GM10248 (cell line): ENCODE measurements around the gene RRP9.
A peak's percentile ranks its signal among the peaks of the same experiment; 100 is the strongest.

ENCODE experiments used
- CTCF ChIA-PET: fragments of 300-600 bp; sonication (Branson Sonifier 250); formaldehyde crosslinking; extraction: SDS; loops from one replicate; lab custom pipeline; 2021; ENCODE audit warnings: antibody characterized with exemption; lab: Yijun Ruan, JAX
- POLR2A ChIA-PET: fragments of 350-650 bp; sonication (Branson Sonifier 250); formaldehyde crosslinking; extraction: SDS; loops from one replicate; lab custom pipeline; 2020; ENCODE audit warnings: antibody characterized with exemption; lab: Yijun Ruan, JAX
- DNase-seq: peaks from one replicate; pipeline ENCODE4 v3.0.0; 2012; ENCODE audit errors: extremely low spot score
- TF ChIP-seq, protein P1 (sequence below): IDR thresholded peaks from 2 replicates; pipeline ENCODE4 v1.5.1; 2012; ENCODE audit warnings: mild to moderate bottlenecking, low read depth; ENCODE audit errors: extremely low read depth, missing control alignments, control extremely low read depth

Gene RRP9

DNA sequence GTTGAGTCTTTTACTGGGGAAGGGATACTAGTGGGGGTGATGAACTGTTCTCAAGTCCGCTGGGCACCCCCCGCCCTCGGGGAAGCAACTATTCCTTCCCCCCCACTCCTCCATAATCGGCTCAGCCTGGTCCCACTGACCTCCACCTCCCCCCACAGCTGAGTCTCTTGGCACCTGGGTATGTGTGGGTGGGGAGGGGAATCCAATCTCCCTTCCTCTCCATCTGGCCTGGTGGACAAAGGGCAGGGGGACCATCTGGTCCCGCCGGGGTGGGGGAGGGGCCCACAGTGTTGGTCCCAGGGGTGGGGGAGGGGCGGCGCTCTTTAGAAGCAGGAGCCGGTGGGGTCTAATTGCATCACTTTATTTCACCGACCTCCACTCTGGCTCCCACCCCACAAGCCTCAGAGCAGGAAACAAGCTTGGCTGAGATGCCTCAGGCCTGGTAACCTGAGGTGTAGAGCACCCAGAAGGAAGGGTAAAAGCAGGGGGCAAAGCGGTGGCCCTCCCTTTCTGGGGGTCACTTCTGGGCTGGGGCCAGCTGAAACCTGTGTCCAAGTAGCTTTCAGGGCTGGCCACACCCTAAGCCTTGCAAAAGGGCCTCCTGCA lies 26.6 kb upstream of the RRP9 start:
- TF ChIP-seq, protein P1, sequence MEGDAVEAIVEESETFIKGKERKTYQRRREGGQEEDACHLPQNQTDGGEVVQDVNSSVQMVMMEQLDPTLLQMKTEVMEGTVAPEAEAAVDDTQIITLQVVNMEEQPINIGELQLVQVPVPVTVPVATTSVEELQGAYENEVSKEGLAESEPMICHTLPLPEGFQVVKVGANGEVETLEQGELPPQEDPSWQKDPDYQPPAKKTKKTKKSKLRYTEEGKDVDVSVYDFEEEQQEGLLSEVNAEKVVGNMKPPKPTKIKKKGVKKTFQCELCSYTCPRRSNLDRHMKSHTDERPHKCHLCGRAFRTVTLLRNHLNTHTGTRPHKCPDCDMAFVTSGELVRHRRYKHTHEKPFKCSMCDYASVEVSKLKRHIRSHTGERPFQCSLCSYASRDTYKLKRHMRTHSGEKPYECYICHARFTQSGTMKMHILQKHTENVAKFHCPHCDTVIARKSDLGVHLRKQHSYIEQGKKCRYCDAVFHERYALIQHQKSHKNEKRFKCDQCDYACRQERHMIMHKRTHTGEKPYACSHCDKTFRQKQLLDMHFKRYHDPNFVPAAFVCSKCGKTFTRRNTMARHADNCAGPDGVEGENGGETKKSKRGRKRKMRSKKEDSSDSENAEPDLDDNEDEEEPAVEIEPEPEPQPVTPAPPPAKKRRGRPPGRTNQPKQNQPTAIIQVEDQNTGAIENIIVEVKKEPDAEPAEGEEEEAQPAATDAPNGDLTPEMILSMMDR: no peak
- ChIA-PET CTCF (interaction anchor here (6.0 kb wide), 1 partner anchor 26 kb away, joined by 40 read pairs; the partner anchor contains the start of genes PARP3 and RRP9), POLR2A (interaction anchor here (0.6 kb wide), 1 partner anchor 89 kb away, joined by 3 read pairs; no protein-coding TSS in a partner anchor)
- no peak for DNase-seq

DNA sequence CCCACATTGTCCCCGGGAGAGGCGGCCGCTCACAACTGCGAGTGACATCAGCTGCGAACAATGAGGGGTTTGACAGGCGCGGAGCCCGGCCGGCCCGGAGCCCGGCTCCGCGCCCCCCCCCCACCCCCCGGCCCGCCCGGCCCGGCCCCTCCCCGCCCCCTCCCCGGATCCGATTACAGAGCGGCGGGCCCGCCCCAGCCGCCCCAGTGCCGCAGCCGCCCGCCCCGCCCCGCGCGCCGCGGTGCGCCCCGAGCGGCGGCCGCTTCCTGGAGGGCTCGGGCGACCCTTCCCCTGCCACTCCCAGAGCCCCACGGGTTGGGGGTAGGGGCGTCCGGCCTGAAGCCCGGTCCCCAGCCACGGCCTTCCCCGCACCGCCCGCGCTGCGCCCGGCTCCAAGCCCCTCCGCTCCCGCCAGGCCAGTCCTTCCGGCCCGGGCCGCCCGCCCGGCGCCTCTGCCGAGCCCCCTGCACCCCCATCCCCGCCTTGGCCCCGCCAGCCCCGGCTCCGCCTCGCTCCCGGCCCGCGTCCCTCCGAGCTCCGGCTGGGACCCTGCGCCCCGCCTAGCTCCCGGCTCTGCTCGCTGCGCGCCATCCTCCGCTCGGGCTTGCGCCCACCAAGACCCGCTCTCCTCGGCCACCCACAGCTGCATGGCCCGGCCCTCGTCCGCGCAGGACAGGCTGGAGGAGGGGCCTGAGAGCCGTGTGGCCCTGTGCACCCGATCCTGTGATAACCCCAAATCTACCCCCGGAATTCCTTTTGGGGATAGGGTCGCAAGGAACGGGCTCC lies 25.9 kb upstream of the RRP9 start, which contains the start of gene PCBP4:
Gene PCBP4 (minus strand): TSS at position 71 of the 786 bp plus-strand sequence. CDS start 6,214 bp downstream, outside the sequence.
- ChIA-PET POLR2A (no interaction called here), CTCF (interaction anchor here (0.7 to 6.0 kb wide), 2 partner anchors 25 to 155 kb away, joined by 3 to 40 read pairs; partner anchors contain the start of genes PARP3 and RRP9)
- TF ChIP-seq, protein P1: no peak
- peak; percentile 57 for DNase-seq

DNA sequence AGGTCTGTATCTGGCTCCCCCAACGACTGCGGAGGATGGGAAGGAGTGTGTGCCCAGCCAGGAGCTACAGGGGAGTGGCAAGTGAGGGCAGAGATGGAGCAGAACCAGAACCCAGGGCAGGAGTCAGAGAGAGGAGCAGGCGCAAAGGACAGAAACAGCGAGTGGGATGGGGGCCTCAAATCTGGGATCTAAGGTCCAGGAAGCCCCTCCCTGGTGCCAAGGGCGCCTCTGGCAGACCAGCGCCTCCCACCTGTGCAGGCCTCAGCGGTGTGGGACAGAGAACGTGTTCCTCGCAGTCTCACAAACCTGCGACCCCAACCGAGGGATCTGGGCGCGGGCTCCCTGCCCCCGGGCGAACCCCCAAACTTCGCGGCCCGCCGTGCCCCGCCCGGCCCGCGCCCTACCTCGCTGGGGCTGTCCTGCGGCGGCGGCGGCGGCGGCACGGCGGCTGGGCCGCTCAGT lies 25.2 kb upstream of the RRP9 start:
- DNase-seq: no peak
- TF ChIP-seq, protein P1: no peak
- POLR2A ChIA-PET: interaction anchor here (0.6 kb wide), 1 partner anchor 183 kb away, joined by 3 read pairs; no protein-coding TSS in a partner anchor
- CTCF ChIA-PET: interaction anchor here (1.5 to 6.0 kb wide), 2 partner anchors 16 to 25 kb away, joined by 3 to 40 read pairs; partner anchors contain the start of genes ACY1, PARP3 and RRP9

DNA sequence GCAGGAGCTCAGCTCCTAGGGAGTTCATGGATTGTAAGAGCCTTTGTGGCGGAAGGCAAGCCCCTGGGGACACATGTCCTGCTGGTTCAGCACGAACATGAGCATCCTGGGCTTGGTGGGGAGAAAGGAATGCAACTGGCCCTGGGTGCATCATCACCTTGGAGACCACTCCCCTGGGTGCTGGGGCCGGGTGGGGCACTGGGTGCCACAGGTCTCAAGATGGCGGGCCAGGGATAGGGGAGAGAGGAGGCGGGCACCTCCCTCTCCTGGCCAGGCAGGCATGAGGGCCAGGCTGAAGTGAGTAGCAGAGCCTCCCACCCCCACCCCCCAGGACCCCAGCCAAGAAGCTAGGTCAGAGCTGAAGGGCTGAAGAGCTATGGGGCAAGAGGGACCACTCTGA lies 24.8 kb upstream of the RRP9 start:
- TF ChIP-seq, protein P1: no peak
- POLR2A ChIA-PET: interaction anchor here (0.6 kb wide), 1 partner anchor 184 kb away, joined by 3 read pairs; no protein-coding TSS in a partner anchor
- DNase-seq: no peak
- CTCF ChIA-PET: interaction anchor here (1.5 to 6.0 kb wide), 3 partner anchors 8 to 24 kb away, joined by 3 to 43 read pairs (median 40); partner anchors contain the start of genes ABHD14A, ABHD14B, ACY1 and PARP3

DNA sequence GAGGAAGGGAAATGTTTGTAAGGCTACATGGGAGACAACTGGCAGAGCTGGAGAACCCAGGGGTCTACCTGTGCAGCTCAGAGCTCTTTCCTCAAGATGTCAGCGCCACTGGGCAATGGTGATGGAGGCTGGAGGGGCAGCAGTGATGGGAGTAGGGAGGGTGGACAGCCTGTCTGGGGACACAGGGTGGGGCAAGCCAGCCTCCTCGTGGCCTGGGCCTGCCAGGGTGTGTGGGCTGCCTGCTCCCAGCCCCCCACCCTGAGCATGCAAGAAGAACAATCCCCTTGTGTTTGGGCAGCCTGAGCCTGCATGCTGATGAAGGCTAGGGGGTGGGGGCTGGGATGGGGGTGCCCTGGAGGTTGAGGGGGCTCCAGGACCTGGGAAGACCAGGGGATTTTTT lies 24.3 kb upstream of the RRP9 start:
- no peak for DNase-seq
- ChIA-PET CTCF (interaction anchor here (0.8 to 6.0 kb wide), 7 partner anchors 8 to 24 kb away, joined by 3 to 43 read pairs (median 4); partner anchors contain the start of genes ABHD14A, ABHD14B, ACY1 and GPR62), POLR2A (no interaction called here)
- TF ChIP-seq, protein P1: no peak

DNA sequence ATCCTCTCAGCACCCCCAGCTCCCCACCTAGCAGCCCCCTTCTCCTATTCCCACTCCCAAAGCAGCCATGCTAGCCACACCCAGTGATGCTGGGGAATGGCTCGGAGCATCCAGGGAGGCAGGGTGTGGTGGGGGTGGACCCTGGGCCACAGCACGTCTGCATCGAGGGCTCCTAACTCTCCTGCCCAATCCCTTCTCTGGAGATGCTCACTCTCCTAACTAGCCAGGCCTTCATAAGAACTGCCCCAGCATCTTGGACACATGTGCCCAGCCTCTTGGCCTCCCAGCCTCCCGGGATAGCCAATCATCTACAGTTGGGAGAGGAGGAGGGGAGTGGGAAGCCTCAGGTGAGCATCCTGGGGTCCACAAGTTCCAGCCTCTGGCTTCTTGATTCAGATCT lies 22.8 kb upstream of the RRP9 start:
- CTCF ChIA-PET: interaction anchor here (1.1 to 5.9 kb wide), 6 partner anchors 10 to 37 kb away, joined by 3 to 43 read pairs (median 4); partner anchors contain the start of genes ABHD14A, ABHD14B, GPR62 and PARP3
- TF ChIP-seq, protein P1: no peak
- DNase-seq: no peak
- POLR2A ChIA-PET: no interaction called here
